Measurements from ENCODE around the gene SNED1.

Gene SNED1

DNA sequence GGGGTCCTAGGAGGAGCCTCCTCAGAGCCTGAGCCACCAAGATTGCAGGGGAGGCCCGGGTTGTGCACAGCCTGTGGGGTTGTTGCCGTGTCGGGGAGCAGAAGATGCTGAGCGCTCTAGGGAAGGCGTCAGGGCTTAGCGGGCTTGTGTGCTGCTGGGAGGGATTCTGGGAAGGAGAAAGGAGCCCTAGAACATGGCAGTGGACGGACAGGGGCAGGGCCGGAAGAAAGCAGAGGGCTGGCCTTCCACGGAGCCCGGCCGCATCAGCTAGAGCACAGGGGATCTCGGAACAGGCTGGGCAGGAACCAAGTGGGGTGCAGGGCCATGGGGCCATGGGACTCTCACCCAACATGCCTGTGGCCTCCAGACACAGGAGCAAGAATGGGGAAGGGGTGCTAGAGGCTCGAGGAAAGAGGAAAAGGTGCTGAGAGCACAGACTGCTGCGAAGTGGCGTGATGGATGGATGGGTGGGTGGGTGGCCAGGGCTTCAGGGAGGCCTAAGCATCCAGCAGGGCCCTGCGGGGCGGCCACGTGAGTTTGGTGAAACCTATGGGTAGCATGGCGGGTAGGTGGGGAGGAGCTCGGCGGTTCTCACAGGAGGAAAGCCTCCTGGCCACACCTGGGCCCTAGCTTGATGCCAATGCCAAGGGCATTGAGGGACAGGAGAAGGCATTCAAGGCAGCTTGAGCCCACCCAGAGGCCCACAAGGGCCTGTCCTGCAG is 67.9 kb downstream of the SNED1 start:
- DNase-seq = no peak

DNA sequence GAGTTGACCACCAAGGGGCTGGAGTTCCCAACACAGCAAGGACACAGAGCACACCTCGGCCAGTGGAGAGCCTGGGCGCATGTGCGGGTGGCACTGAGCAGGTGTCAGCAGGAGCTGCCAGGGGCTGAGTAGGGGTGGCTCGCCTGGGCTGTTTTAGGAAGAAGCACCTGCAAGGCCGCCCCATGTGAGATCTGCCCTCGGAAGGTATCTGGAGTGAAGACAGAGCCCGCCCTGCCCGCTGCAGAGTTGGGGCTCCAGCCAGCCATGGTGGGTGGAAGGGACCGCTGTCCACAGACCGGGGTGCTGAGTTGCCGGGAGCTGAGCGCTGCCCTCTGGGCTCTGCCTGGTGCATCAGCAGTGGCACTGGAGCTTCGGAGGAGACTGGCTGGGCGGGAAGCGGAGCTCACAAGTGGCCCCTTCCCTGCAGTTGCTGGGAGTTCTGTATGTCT is 68.5 kb downstream of the SNED1 start:
- DNase-seq = no peak

DNA sequence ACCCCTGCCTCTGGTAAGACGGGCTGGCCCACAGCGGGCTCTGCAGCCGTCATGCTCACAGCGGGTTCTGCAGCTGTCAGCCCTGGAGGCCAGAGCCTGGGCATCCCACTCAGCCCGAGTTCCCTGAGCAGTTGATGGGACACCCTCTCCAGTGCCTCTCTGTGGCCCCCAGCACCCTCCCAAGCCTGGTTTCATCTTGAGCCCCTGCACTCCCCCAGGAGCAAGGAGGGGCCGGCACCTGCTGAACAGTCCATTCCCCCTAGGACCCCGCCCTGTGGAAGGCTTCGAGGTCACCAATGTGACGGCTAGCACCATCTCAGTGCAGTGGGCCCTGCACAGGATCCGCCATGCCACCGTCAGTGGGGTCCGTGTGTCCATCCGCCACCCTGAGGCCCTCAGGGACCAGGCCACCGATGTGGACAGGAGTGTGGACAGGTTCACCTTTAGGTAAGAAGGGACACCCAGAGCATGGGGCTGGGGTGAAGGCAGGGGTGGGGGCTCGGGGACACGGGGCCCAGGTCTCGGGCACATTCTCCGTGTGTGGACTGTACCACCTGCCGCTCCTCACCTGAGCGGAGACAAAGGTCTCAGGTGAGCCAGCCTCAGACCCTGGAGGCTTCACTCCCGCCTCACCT is 69.2 kb downstream of the SNED1 start:
- DNase-seq = no peak

DNA sequence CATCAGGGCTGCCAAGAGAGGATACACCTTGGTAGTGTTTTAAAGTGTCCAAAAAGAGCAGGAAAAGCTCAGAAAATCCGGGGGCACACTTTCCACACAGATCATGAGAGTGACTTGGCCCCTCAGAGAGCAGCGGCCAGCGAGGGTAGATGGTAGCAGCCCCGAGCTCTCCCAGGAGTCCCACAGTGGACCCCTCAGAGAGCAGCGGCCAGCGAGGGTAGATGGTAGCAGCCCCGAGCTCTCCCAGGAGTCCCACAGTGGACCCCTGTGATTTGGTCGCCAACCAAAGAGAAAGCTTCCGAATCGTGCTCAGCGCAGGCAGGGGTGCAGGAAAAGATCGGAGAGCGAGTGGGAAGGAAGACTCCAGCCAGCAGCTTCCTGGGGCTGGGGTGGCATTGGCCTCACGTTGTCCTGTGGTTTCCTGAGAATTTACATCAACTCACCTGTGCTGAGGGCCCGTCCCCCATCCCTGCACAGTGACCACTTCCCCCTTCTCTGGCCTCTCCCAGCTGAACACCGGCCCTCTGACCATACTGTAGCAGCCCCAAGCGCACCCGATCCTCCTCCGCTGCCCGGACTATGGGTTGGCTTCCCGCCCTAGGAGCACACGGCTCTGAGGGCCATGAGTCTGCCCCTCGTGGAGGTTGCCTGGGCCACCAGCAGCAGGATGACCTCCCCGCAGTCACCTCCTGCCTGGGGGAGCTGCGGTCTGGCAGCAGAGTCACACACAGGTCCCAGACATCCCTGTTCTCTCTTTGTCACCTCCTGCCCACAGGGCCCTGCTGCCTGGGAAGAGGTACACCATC is 69.9 kb downstream of the SNED1 start:
- DNase-seq = no peak

DNA sequence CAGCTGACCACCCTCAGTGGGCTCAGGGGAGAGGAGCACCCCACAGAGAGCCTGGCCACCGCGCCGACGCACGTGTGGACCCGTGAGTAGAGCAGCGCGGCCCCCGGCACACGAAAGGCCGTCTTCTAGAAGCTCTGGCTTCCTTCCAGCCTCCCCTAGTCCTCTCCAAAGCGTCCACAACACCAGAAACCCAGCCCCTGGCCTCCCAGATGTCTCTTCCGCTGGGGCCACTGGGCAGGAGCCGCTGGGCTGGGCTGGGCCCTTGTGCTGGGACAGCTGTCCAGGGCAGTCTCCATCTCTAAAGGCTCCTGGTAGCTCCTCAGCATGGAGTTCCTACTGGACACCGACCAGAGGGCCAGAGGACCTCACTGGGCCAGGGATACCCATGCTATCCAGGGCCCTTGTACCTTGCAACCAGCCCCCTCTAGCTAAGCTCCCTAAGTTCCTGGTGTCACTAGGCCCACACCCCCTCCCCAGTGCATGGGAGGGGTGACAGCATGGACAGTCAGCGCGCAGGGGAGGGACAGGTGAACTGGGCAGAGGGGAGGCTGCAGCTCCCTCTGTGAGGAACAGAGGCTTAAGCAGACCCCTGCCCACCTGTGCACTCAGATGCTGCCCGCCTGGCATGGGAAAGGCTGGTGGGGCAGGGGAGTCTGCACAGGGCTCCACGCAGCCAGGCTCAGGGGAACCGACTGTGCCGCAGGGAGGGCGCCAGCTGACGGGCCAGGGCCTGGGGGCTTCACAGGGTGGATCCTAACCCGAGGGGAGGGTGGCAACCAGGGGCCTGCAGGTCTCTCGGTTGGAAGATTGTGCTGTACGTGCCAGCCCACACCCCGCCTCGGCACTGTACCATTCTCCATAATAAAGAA is 70.8 kb downstream of the SNED1 start:
- DNase-seq = no peak

DNA sequence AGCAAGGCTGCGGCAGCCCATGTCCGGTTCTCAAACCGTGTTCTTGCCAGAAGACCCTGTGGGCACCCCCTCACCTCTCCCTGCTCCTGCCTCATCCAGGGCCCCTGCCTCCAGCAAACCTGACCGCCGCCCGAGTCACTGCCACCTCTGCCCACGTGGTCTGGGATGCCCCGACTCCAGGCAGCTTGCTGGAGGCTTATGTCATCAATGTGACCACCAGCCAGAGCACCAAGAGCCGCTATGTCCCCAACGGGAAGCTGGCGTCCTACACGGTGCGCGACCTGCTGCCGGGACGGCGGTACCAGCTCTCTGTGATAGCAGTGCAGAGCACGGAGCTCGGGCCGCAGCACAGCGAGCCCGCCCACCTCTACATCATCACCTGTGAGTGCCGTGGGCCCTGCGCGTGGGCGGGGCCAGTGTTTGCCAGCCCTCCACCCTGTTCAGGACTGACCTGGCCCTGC is 71.4 kb downstream of the SNED1 start:
- DNase-seq = no peak

DNA sequence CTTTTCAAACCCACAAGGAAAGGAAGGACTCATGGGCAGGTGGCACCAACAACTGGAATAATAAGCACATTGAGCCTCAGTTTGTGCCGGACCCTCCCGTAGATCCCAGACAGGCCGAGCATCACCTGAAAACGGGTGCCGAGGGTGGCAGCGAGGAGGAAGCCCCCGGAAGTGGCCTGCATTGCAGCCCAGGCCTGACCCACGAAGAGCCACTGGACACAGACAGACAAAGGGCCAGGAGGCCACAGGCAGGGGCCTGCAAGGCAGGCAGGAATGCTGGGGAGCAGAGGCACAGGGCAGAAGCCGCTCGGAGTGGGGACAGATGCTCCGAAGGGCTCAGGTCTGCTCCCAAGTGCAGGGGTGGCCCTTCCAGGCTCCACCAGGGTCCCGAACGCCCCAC is 71.9 kb downstream of the SNED1 start:
- DNase-seq = no peak

DNA sequence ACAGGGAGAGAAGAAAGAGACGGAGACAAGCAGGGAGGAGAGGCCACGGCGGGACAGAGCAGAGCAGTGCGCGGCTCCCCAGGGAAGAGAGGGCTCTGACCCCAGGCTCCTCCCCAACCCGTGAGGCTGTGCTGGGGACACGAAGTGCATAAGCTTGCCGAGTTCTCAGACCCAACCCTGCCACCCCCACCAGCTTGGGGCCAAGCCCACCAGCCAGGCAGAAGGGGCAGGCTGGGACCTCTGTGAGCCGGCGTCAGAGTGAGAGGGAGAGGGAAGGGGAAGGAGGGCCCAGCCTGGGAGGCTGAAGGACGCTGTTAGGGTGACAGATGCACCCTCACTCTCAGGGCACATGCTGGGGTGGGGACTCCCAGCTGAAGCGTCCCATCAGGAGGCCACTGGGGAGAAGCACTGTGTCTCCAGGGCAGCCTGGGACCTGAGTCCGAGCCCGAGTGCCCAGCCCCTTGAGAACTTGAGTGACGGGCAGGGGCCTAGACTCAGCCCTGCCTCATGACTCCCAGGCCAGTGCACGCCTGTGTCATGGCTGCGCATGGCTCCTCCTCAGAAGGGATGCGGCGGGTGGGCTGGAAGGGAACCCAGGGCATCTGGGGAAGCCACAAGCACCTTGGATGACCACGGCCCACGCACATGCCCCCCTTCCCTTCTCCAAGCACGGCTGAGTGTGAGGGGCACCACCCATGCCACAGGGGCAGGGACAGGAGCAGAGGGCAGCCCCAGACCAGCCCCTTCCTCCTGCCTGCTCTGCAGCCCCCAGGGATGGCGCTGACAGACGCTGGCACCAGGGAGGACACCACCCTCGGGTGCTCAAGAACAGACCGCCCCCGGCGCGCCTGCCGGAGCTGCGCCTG is 72.6 kb downstream of the SNED1 start:
- no peak for DNase-seq

DNA sequence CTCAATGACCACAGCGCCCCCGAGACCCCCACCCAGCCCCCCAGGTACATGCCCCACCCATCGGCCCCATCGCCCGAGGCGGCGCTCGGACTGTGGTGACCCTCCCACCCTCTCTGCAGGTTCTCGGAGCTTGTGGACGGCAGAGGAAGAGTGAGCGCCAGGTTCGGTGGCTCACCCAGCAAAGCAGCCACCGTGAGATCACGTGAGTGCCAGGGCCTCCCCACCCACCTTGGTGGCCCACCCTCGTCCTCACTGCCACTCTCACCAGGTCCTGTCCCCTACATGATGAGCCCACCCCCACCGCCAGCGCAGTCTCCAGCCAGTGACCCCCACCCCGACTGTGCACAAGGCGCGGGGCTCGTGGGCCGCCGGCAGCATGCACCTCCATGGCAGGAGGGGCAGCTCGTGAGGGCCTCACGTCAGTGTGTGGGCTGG is 73.3 kb downstream of the SNED1 start:
- DNase-seq = no peak

DNA sequence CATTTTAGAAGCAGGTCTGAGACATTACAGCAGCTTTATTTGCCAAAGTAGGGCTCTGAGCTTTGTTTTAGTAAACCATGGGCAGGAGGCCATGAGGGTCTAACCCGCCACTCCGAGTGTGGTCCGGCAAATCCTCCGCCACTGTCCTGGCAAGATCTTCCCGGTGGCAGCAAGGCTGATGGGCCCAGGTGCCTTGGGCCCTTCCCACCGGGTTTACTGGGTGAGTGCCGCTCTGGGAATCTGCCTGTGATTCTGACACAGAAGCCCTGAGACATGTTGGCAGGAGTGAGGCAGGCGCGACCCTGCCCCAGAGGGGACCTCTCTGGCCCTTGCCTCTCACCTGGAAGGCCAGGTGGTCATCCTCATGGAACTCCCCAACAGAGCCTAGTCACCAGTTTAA is 73.7 kb downstream of the SNED1 start:
- DNase-seq = no peak

DNA sequence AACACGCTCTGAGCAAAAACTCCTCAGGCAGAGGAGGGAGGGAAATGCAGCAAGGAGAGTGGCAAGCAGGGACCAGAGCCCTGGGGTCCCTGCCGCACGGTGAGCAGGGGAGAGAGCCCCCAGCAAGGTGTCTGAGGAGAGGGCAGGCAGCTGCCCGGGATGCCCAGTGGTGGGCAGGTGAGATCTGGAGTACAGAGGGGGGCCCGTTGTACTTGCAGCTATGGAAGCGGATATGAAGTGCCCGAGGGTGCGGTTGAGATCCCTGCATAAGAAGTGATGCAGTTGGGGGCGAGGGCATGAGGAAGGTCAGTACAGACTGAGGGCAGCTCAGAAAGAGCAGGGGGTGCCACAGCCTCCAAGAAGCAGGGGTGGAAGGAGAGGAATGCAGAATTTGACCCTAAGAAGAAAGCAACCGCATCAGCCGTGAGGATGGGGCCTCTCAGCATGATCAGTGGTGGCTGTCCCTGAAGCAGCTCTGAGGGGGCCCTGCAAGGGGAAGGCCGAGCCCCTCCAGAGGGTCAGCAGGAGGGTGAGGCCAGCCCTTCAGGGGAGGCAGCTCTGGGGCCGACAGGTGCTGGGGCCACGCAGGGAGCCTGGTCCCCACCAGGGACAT is 74.2 kb downstream of the SNED1 start:
- no peak for DNase-seq

DNA sequence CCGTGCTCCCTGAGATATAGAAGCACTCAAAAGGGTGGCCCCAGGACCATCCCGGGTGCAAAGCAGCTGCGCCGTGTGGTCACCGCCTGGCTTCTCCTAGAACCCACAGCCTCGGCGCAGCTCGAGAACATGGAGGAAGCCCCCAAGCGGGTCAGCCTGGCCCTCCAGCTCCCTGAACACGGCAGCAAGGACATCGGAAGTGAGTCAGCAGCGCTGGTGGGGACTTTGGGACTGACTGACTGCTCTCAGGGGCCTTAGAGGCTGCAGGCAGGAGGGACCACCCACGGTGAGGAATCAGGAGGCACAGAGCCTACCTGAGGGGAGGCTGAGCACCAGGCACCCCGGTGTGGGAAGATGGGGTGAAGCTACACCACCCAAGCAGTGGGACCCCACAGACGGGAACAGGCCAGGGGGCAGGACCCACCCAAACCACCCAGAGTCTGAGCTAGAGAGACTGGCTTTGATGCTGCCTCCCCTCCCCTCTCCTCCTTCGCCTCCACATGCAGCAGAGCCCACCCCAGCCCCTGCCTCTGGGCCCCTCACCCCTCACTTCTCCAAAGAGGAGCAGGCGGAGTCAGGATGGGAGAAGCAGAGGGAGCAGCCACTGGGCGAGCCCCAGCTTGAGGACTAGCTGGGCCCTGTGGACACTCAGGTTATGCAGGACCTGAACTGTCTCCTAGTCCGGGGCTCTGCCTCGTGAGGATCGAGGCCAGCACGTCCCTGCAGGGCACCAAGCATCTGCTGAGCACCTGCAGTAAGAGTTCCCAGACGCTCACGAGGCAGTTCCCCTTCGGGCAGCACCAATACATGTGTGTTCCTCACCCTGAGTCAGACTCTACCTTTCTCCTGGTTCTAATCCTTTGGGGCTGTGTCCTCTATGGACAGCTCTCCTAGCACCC is 75.0 kb downstream of the SNED1 start:
- DNase-seq = no peak

DNA sequence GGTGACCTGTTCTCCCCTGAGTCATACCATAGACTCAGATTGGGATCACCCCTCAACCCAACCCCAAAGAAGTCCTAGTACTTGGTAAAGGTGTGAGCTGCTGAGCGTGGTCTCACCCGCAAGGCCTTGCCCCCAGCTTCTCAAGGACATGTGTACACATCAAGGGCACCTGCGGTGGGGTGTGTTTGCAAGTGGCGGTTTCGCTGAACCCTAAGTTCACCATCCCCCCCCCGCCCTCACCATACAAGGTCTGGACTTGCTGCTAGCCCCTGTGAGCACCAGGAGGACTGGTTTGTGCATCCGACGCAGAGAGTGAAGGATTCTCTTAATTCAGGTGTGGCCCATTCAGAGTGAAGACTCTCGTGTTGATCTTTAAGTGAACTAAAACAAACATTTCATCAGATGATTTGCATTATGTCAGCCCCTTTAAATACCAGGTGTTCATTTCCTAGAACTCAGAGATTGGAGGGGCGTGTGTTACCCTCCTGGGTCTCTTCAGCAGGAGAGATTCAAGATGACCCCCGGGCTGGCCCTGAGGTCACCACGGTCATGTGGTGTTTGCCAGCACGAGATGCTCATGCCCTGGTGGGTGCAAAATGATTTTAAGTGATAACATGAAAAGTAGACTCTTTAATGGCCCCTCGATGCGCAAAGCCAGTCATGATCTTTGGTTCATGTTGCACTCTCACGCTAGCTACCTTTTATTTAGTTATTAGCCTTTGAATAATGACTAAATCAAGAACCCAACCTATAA is 75.8 kb downstream of the SNED1 start:
- no peak for DNase-seq

DNA sequence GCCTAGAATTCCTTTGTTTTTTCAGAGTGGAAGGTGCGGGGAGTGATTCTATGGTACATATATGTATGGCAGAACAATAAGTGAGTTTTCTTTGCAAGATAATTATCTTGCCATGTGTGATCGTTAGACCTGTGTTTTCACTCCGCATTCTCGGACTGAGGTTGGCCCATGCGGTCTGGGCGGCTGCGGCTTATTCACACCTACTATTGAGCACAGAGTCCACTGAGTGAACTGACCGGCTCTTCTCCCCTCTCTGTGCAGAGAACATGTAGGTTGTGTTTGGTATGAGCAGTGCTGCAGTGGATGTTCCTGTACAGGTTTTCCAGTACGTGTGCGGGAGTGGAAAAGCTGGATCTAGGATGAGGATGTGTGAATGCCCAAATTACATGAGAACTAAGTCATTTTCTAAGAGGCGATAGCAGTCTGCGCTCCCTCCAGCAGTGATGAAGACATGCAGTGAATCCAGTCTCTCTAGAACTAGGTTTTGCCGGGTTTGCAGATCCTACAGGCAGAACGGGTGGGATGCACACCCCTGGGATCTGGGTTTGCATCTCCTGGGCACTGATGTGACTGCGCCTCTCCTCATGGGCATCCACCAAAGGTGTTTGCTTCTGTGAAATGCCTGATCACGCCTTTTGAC is 76.6 kb downstream of the SNED1 start:
- no peak for DNase-seq

DNA sequence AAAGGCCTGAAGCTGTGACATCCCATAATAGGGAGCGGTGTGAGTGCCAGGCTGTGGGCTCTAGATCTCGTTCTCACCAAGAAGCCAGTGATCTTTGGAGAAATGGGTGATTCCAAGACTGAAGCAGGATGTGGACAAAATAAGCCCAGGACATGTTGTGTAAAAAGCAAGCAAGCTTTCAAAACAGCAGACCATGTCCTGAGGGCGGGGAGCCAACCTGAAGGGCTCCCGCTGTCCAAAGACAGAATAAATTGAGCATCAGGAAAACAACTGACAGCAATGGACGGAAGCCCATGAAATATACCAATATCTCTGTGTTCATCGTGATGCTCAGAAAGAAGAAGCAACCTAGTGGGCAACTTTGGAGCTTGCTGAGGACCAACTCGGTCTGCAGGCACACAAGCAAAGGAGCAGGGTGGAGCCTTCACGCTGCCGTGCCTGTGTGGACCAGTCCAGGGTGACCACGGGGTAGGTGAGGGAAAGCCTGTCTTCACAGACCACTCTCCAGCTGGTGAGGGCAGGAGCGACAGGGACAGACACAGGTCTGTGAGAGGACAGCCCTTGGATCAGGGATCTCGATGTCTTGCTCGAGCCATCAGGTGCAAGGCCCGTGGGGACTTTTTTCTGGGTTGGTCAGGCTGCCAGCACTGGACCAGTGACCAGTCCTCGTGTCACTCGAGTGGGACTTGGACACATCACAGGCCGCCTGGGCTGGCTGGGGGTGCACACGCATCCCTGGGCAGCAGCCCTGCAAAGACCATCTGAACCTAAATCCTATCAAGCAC is 82.2 kb downstream of the SNED1 start:
- DNase-seq = no peak

DNA sequence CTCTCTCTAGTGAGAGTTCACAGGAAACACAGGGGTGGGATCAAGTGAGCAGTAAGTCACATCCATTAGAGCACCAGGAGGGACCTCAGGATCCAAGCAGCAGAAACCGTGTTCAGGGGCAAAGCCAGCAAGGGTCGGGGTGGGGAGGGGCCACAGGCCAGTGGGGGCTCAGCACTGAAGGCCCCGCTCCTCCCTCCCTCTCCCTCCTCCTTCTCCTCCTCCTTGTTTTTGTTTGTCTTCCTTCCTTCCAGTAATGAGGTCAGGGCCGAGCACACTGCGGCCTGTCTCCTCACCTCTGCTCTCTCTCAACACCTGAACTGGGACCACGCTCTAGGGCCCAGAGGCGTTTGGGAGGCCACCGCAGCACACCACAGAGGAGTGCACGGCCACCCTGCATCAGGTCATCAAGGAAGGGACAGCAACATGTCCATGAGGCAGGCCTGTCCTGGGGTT is 82.8 kb downstream of the SNED1 start:
- no peak for DNase-seq
